Astrocyte of the cerebellum (primary cell): Measurements from ENCODE around the gene ZBTB8OS.
"Not testable (repeated sequence)": the region's sequence is repeated elsewhere in the genome, so short reads cannot be mapped to it uniquely, and the experiment has no call there.

Source experiments
- DNase-seq: peaks from one replicate; pipeline ENCODE4 v3.0.0-alpha.2; 2011; ENCODE audit warnings: low read depth
- H3K4me3 ChIP-seq: 2 replicates; pipeline ENCODE4 v1.5.1; 2011; ENCODE audit warnings: mild to moderate bottlenecking, low read depth, low read length, moderate library complexity
- in situ Hi-C: cut with HindIII; loops from 2 replicates; pipeline ENCODE4 v1.10.0; 2017; ENCODE audit warnings: low sequenced_read_pairs
- TF ChIP-seq, protein P1 (sequence below): IDR thresholded peaks from 2 replicates; pipeline ENCODE4 v1.5.1; 2012; ENCODE audit warnings: low read length, low read depth, moderate library complexity, mild to moderate bottlenecking; ENCODE audit errors: missing control alignments

ZBTB8OS gene

DNA sequence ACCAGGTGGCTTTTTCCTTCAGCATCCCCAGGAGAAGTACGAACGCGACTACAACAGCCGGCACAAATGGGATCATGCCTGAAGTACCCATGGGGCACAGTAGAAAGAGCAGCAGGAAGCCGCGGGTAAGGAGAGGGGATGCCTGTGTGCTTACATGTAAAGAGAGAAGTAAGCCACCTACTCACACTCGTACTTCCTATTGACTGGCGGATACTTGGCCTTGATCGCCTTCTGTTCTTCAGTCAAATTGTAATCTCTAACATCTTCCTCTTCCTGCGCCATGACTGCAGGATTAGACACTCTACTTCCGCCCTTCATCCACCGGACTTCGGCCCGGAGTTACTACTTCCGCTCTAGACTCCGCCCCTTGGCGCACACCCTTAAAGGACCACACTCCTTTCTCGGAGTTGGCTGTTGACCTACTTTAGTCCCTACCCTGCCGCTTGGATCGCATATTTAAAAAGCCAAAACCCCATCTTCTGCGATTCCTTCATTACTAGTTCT, at the start of gene ZBTB8OS:
Gene ZBTB8OS (minus strand): TSS at position 303 of the 504 bp plus-strand sequence. CDS start 21 bp downstream, at position 282.
- in situ Hi-C loops, result no loop called here
- H3K4me3 ChIP-seq, result peak within 1 kb of the TSS; percentile 87
- DNase-seq, result peak; percentile 82
- TF ChIP-seq, protein P1, sequence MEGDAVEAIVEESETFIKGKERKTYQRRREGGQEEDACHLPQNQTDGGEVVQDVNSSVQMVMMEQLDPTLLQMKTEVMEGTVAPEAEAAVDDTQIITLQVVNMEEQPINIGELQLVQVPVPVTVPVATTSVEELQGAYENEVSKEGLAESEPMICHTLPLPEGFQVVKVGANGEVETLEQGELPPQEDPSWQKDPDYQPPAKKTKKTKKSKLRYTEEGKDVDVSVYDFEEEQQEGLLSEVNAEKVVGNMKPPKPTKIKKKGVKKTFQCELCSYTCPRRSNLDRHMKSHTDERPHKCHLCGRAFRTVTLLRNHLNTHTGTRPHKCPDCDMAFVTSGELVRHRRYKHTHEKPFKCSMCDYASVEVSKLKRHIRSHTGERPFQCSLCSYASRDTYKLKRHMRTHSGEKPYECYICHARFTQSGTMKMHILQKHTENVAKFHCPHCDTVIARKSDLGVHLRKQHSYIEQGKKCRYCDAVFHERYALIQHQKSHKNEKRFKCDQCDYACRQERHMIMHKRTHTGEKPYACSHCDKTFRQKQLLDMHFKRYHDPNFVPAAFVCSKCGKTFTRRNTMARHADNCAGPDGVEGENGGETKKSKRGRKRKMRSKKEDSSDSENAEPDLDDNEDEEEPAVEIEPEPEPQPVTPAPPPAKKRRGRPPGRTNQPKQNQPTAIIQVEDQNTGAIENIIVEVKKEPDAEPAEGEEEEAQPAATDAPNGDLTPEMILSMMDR, result no peak

DNA sequence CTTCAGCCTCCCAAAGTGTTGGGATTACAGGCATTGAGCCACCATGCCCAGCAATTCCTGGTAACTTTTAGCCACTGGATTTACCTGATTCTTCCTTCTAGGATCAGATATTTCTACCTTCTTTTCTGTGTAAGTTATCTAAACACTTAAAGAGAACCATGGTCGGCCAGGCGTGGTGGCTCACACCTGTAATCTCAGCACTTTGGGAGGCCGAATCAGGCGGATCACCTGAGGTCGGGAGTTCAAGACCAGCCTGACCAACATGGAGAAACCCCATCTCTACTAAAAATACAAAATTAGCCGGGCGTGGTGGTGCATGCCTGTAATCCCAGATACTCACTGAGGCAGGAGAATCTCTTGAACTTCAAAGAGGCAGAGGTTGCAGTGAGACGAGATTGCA, 46.6 kb upstream of the ZBTB8OS start:
- in situ Hi-C loops, DNase-seq, H3K4me3 ChIP-seq: not testable (repeated sequence)

DNA sequence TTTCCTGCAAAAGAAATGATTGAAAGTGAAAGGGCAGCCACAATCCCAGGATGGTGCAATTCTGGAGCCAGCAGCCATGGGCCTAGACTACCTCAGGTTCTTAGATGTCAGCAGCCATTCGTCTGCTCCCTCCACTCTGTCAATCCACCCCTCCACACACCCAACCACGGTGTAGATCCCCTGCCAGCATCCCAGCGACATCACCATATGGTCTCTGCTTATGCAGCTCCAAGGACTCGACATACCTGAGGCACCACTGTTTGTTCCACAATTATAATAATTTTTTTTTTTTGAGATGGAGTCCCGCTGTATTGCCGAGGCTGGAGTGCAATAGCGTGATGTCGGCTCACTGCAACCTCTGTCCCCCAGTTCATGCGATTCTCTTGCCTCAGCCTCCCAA, 45.7 kb upstream of the ZBTB8OS start:
- no peak overlapping the region for H3K4me3 ChIP-seq
- no peak for DNase-seq
- in situ Hi-C loops, result no loop called here
- TF ChIP-seq, protein P1, result no peak

DNA sequence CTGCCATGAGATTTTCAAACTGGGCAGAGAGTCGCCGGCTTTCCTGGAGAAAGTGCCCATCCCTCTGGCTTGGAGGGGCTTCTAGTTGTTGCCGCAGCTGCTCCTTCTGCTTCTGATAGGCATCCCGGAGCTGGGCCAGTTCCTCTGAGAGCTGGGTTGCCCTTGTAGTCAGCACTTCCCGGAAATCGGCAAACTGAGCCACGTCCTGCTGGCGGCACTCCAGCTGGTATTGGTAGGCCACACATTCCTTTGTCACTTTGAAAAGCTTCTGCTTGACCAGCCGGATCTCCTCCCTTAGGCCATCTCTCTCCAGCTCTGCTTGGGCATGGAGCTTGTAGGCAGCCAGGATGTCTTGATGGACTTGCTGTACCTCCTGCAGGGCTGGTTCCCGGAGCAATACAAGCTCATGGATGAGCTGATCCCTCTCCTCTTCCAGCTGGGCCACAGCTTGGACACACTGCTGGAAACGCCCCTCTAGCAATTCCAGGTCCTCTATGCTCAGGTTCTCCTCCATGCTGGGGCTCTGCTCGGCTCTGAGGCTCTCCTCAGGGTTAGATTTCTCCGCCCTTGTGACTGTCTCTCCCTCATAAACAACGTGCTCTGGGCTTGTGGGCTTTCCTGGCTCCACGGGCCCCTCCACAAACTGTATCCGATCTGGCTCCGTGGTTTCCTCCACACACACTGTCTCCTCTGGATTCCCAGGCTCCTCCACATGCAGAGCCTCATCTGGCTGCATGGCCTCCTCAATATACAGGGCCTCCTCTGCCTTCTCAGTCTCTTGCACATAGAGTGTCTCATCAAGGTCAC, 45.0 kb upstream of the ZBTB8OS start:
- no peak overlapping the region for H3K4me3 ChIP-seq
- TF ChIP-seq, protein P1, result no peak
- in situ Hi-C loops, result no loop called here
- peak; percentile 71 for DNase-seq

DNA sequence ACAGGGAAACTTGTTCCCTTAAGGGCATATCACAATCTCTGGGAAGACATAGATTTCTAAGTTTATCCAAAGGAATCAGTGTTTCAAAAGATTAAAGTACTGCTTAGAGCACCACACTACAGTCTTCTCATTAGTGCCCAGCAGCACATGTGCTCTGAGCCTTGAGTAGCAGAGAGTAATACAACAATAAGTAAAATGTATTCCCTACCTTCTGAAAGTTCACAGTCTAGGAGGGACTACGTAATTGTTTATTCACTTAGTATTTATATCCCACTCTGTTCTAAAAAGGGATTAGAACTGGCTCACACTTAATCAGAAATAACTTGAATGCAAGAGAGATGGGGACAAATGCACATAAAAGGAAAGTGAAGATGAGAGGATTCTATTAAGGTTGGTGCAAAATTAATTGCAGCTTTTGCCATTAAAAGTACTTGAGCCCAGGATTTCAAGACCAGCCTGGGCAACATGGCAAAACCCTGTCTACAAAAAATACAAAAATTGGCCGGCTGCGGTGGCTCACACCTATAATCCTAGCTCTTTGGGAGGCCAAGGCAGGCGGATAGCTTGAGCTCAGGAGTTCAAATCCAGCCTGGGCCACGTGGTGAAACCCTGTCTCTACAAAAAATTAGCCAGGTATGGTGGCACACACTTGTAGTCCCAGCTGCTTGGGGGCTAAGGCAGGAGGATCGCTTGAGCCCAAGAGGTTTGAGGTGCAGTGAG, 43.3 kb upstream of the ZBTB8OS start:
- TF ChIP-seq, protein P1, result no peak
- in situ Hi-C loops, result no loop called here
- no peak for DNase-seq
- no peak overlapping the region for H3K4me3 ChIP-seq

DNA sequence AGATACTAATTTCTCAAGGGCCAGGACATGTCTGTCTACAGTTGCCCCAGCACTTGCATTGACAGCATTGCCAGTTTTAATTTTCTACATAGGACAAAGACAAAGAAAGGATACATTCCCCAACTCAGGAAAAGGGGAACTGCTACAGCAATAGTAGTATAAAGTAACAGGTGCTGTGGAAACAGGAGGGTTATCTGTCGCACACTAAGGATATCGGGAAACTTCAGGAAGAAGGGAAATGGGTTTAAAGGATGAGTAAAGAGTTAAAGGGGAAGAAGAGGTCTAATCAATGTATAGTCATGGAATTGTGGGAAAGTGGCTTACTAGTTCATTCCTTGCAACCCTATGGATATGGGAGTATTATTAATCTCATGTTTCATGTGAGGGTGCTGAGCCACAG, 36.0 kb upstream of the ZBTB8OS start:
- TF ChIP-seq, protein P1, result no peak
- H3K4me3 ChIP-seq, result no peak overlapping the region
- in situ Hi-C loops, result no loop called here
- DNase-seq, result no peak

DNA sequence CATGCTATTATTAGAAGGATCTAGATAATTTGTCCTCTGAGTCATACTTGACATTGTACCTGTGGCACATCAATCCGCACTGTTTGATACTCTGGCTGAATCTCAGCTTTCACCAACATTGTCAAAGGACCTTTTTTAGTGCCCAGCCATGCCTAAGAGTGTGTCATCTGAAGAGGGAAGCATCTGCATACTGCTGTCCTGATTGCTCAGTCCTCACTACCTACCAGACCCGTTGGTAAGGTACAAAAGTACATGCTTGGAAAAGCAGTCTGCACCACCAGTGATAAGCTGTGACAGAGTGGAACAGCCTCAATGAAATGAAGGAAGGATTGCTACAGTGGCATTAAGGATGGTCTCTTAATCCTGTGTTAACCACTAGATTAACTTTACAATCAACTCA, 35.1 kb upstream of the ZBTB8OS start:
- in situ Hi-C loops, result no loop called here
- TF ChIP-seq, protein P1, result no peak
- DNase-seq, result no peak
- H3K4me3 ChIP-seq, result no peak overlapping the region
